MCF 10A (cell line): Measurements from ENCODE around the gene SELENOW. TPM values are rescaled to one million over a fixed set of nuclear protein-coding genes. Genes with fewer than 3 reads are reported as not detected.

Experiments used
- BruUV-seq: library from RNA; stranded (reverse); fragments of 400-500 nt; replicated peaks from 2 replicates; lab custom pipeline; 2021; lab: Mats Ljungman, UMichigan
- CTCF ChIA-PET: fragments of 300-600 bp; sonication (Branson Sonifier 250); formaldehyde crosslinking; extraction: SDS; loops from one replicate; lab custom pipeline; 2021; ENCODE audit warnings: antibody characterized with exemption, inconsistent platforms; lab: Yijun Ruan, JAX
- POLR2A ChIA-PET: fragments of 300-600, 350-650 bp; sonication (Branson Sonifier 250); formaldehyde crosslinking; extraction: SDS; loops from one replicate; lab custom pipeline; 2020; ENCODE audit warnings: antibody characterized with exemption, inconsistent platforms; lab: Yijun Ruan, JAX
- DNase-seq: peaks from one replicate; pipeline ENCODE4 v3.0.0-alpha.2; 2018; ENCODE audit not compliant: unreplicated experiment
- H3K27ac Mint-ChIP-seq: one replicate; pipeline ENCODE4 v1.8.0; 2022; ENCODE audit warnings: mild to moderate bottlenecking, low read depth, mixed read lengths; ENCODE audit not compliant: unreplicated experiment
- H3K27me3 Mint-ChIP-seq: one replicate; pipeline ENCODE4 v1.8.0; 2022; ENCODE audit warnings: mixed read lengths; ENCODE audit not compliant: insufficient read depth, unreplicated experiment
- H3K36me3 Mint-ChIP-seq: one replicate; pipeline ENCODE4 v1.8.0; 2022; ENCODE audit warnings: mild to moderate bottlenecking, moderate library complexity, mixed read lengths; ENCODE audit not compliant: insufficient read depth, unreplicated experiment
- H3K4me1 Mint-ChIP-seq: one replicate; pipeline ENCODE4 v1.8.0; 2022; ENCODE audit warnings: mixed read lengths; ENCODE audit not compliant: insufficient read depth, unreplicated experiment
- H3K4me3 Mint-ChIP-seq: one replicate; pipeline ENCODE4 v1.8.0; 2022; ENCODE audit warnings: mild to moderate bottlenecking, moderate library complexity, mixed read lengths; ENCODE audit not compliant: unreplicated experiment
- H3K9me3 Mint-ChIP-seq: one replicate; pipeline ENCODE4 v1.8.0; 2022; ENCODE audit warnings: mixed read lengths; ENCODE audit not compliant: unreplicated experiment
- intact Hi-C: fragments of 100-400 bp; cut with micrococcal nuclease; formaldehyde crosslinking; loops from 2 replicates; pipeline ENCODE4 v1.14.1; 2022
- total RNA-seq: library from RNA; stranded (reverse); gene quantifications from 2 replicates; pipeline ENCODE4 v1.2.3, GENCODE V29; 2022
- TF ChIP-seq, protein P1 (sequence below): fragments of 200-600 bp; IDR thresholded peaks from one replicate; pipeline ENCODE4 v1.8.0; 2022; ENCODE audit warnings: antibody characterized with exemption, mild to moderate bottlenecking; ENCODE audit not compliant: unreplicated experiment

Gene SELENOW
- total RNA-seq, 1 experiment from 2014 or later = 115 TPM

DNA sequence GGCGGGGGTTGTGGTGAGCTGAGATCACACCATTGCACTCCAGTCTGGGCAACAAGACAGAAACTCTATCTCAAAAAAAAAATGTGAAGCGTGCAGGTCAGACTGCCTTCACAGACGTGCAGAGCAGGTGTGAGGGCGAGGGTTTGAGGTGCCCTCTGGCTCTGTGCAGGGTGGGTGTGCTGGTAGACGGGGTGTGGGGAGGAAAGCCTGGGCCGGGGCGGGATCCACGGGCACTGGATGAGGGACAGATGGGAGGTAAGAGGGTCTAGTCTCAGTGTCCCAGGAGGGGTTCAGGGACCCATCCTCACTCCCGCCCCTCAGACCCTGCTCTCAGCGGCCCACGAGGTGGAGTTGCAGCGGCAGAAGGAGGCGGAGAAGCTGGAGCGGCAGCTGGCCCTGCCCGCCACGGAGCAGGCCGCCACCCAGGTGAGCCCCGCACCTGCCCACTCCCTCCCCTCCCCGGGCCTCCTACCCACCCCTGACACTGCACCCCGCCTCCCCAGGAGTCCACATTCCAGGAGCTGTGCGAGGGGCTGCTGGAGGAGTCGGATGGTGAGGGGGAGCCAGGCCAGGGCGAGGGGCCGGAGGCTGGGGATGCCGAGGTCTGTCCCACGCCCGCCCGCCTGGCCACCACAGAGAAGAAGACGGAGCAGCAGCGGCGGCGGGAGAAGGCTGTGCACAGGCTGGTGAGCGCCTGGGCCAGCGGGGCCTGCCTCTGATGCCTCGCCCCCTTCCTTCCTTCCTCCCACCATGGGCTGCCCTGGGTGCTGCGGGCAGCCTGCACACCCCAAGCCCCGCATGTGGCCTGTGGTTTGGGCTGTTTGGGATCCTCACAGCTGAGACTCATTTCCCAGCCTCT, 24.1 kb upstream of the SELENOW start:
- Mint-ChIP-seq H3K36me3 (peaks cover 61% of the 10 kb centered on the region), H3K9me3 (no peaks in the 10 kb centered on the region), H3K4me1 (no peaks in the 10 kb centered on the region), H3K27ac (no peak overlapping the region), H3K27me3 (no peaks in the 10 kb centered on the region), H3K4me3 (no peak overlapping the region)
- TF ChIP-seq, protein P1, sequence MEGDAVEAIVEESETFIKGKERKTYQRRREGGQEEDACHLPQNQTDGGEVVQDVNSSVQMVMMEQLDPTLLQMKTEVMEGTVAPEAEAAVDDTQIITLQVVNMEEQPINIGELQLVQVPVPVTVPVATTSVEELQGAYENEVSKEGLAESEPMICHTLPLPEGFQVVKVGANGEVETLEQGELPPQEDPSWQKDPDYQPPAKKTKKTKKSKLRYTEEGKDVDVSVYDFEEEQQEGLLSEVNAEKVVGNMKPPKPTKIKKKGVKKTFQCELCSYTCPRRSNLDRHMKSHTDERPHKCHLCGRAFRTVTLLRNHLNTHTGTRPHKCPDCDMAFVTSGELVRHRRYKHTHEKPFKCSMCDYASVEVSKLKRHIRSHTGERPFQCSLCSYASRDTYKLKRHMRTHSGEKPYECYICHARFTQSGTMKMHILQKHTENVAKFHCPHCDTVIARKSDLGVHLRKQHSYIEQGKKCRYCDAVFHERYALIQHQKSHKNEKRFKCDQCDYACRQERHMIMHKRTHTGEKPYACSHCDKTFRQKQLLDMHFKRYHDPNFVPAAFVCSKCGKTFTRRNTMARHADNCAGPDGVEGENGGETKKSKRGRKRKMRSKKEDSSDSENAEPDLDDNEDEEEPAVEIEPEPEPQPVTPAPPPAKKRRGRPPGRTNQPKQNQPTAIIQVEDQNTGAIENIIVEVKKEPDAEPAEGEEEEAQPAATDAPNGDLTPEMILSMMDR = no peak
- BruUV-seq = no TSS peak
- intact Hi-C loops = no loop called here
- POLR2A ChIA-PET = interaction anchor here (0.6 kb wide), 1 partner anchor 9 kb away, joined by 3 read pairs; the partner anchor contains the start of gene NOP53
- no peak for DNase-seq
- CTCF ChIA-PET = interaction anchor here (0.6 to 0.7 kb wide), 2 partner anchors 41 to 1149 kb away, joined by 3 to 4 read pairs; partner anchors contain the start of gene EHD2

DNA sequence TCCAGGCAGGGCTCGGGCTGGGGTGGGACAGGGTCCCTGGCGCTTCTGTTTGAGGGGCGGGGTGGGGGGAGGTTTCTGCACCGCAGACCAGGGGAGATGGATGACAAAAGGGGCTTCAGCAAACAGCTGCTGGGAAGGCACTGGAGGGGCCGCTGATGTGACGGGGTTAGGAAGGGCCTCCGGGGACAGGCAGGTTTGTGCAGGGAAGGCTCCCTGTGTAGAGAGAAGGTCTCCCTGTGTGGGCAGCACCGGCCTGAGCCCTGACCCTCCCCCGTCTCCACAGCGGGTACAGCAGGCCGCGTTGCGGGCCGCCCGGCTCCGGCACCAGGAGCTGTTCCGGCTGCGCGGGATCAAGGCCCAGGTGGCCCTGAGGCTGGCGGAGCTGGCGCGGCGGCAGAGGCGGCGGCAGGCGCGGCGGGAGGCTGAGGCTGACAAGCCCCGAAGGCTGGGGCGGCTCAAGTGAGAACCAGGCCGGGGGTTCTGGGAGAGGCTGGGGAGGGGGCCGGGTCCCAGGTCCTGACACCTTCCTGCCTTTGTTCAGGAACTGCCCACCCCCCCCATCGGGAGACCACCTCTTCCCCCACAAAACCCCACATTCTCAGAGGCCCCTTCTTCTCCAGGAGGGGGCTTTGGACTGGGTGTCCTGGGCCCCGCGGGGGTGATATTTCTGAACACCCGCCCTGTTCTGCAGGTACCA, 23.3 kb upstream of the SELENOW start:
- no peak for DNase-seq
- H3K4me3 Mint-ChIP-seq = no peak overlapping the region
- ChIA-PET CTCF (interaction anchor here (0.5 to 1.4 kb wide), 3 partner anchors 10 to 1275 kb away, joined by 3 to 4 read pairs (median 4); partner anchors contain the start of gene EHD2), POLR2A (interaction anchor here (0.6 to 2.4 kb wide), 4 partner anchors 8 to 1986 kb away, joined by 3 to 8 read pairs (median 4); partner anchors contain the start of genes NOP53 and SIX5)
- TF ChIP-seq, protein P1 = no peak
- no TSS peak for BruUV-seq
- no peak overlapping the region for H3K27ac Mint-ChIP-seq
- no peaks in the 10 kb centered on the region for H3K9me3 Mint-ChIP-seq
- peaks cover 53% of the 10 kb centered on the region for H3K36me3 Mint-ChIP-seq
- no peaks in the 10 kb centered on the region for H3K4me1 Mint-ChIP-seq
- intact Hi-C loops = no loop called here
- no peaks in the 10 kb centered on the region for H3K27me3 Mint-ChIP-seq

DNA sequence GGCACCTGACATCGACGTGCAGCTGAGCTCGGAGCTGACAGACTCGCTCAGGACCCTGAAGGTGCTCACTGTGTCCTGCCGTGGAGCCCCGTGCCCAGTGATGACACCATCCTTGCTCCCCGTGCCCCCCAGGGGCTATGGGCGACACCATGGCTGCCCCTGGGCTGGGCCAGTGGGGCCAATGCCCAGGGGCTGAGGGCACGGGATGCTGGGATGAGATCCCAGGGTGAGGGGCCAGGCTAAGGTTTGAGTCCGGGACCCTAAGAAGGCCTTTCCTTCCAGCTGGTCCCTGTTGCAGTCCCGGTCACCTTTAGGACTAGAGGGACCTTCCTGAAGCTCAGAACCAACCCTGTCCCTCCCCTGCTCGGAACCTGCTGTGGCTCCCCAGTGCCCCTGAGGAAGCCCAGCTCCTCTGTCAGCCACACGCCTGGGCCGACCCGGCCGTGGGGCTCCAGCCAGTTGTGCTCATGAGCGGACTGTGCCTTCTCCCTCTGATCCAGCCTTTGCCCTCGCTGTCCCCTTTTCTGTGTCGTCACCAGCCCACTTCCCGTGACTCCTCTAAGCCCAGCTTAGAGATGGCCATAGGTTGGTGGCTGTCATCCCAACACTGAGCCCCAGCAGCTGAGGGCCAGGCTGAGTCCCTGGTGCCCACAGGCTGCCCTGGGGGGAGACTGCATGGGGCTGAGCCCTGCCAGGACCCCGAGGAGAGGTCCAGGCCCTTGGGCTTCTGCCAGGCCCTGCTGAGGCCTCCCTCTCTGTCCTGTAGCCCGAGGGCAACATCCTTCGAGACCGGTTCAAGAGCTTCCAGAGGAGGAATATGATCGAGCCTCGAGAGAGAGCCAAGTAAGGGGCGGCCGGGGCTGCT, 22.5 kb upstream of the SELENOW start:
- intact Hi-C loops = no loop called here
- H3K27ac Mint-ChIP-seq = no peak overlapping the region
- no peak for DNase-seq
- H3K4me3 Mint-ChIP-seq = no peak overlapping the region
- H3K27me3 Mint-ChIP-seq = no peaks in the 10 kb centered on the region
- no peaks in the 10 kb centered on the region for H3K9me3 Mint-ChIP-seq
- CTCF ChIA-PET = interaction anchor here (0.5 to 1.4 kb wide), 3 partner anchors 9 to 1274 kb away, joined by 3 to 4 read pairs (median 3); no protein-coding TSS in a partner anchor
- POLR2A ChIA-PET = interaction anchor here (0.6 to 2.4 kb wide), 4 partner anchors 9 to 1987 kb away, joined by 3 to 8 read pairs (median 4); partner anchors contain the start of genes EHD2, NOP53 and SIX5
- H3K4me1 Mint-ChIP-seq = no peaks in the 10 kb centered on the region
- no TSS peak for BruUV-seq
- H3K36me3 Mint-ChIP-seq = peaks cover 48% of the 10 kb centered on the region
- TF ChIP-seq, protein P1 = no peak
